Caco-2 (cell line): ENCODE results near the gene PRLHR. TPM values are rescaled to one million over a fixed set of nuclear protein-coding genes. Genes with fewer than 3 reads are reported as not detected.

Source experiments
- BruUV-seq: library from RNA; stranded (reverse); fragments of 400-500 nt; replicated peaks from 2 replicates; lab custom pipeline; 2021; lab: Mats Ljungman, UMichigan
- CTCF ChIA-PET: fragments of 300-600 bp; sonication (Branson Sonifier 250); formaldehyde crosslinking; loops from one replicate; lab custom pipeline; 2022; ENCODE audit warnings: antibody characterized with exemption; lab: Charles Lee
- POLR2A ChIA-PET: fragments of 300-600 bp; sonication (Branson Sonifier 250); formaldehyde crosslinking; loops from one replicate; lab custom pipeline; 2022; ENCODE audit warnings: antibody characterized with exemption; lab: Charles Lee
- DNase-seq, 2 experiments: peaks; one replicate each; pipeline versions ENCODE4 v3.0.0 to v3.0.0-alpha.2; 2020 to 2022
- H3K27me3 ChIP-seq: replicated peaks from 2 replicates; pipeline ENCODE4 v1.6.0; 2011; ENCODE audit warnings: low read length; ENCODE audit not compliant: control insufficient read depth, insufficient read depth
- H3K36me3 ChIP-seq: 2 replicates; pipeline ENCODE4 v1.5.1; 2011; ENCODE audit warnings: low read length; ENCODE audit not compliant: control insufficient read depth, insufficient read depth
- H3K4me1 ChIP-seq: fragments of 250-450 bp; sonication (Bioruptor Pico); 2 replicates; pipeline ENCODE4 v1.5.1; 2020; ENCODE audit warnings: mild to moderate bottlenecking
- H3K4me3 ChIP-seq: 2 replicates; pipeline ENCODE4 v1.5.1; 2011; ENCODE audit warnings: low read depth, mild to moderate bottlenecking, control low read depth, low read length
- H3K9me3 ChIP-seq: fragments of 250-450 bp; sonication (Bioruptor Pico); 2 replicates; pipeline ENCODE4 v1.5.1; 2020; ENCODE audit warnings: mild to moderate bottlenecking, moderate library complexity
- H3K27ac Mint-ChIP-seq: one replicate; pipeline ENCODE4 v1.8.0; 2022; ENCODE audit warnings: mixed read lengths; ENCODE audit not compliant: unreplicated experiment
- H3K27me3 Mint-ChIP-seq: one replicate; pipeline ENCODE4 v1.8.0; 2022; ENCODE audit warnings: mixed read lengths; ENCODE audit not compliant: insufficient read depth, unreplicated experiment
- H3K36me3 Mint-ChIP-seq: one replicate; pipeline ENCODE4 v1.8.0; 2022; ENCODE audit warnings: mild to moderate bottlenecking, mixed read lengths; ENCODE audit not compliant: insufficient read depth, unreplicated experiment
- H3K4me1 Mint-ChIP-seq: one replicate; pipeline ENCODE4 v1.8.0; 2022; ENCODE audit warnings: low read depth, mixed read lengths; ENCODE audit not compliant: unreplicated experiment
- H3K4me3 Mint-ChIP-seq: one replicate; pipeline ENCODE4 v1.8.0; 2022; ENCODE audit warnings: mild to moderate bottlenecking, moderate library complexity, mixed read lengths; ENCODE audit not compliant: unreplicated experiment
- H3K9me3 Mint-ChIP-seq: one replicate; pipeline ENCODE4 v1.8.0; 2022; ENCODE audit warnings: mixed read lengths; ENCODE audit not compliant: unreplicated experiment
- CTCF ChIP-seq, 2 experiments: fragments of 200-600 bp in 1 of 2; IDR thresholded peaks; 1 replicate in 1 of 2; 2 replicates in 1 of 2; pipeline versions ENCODE4 v1.5.1 to v1.8.0; 2011 to 2022; ENCODE audit warnings: antibody characterized with exemption in 1 of 2, control low read depth in 1 of 2, inconsistent platforms in 1 of 2, low read depth in 1 of 2, low read length in 1 of 2, mild to moderate bottlenecking in 1 of 2, moderate library complexity in 1 of 2; ENCODE audit not compliant: insufficient read depth in 1 of 2, severe bottlenecking in 1 of 2, unreplicated experiment in 1 of 2
- intact Hi-C: fragments of 100-400 bp; cut with micrococcal nuclease; formaldehyde crosslinking; loops from one replicate; pipeline ENCODE4 v1.10.0; 2022; ENCODE audit not compliant: unreplicated experiment
- total RNA-seq: library from RNA; stranded (reverse); gene quantifications from 2 replicates; pipeline ENCODE4 v1.2.3, GENCODE V29; 2022

Gene PRLHR
- total RNA-seq, 1 experiment from 2014 or later: not detected

DNA sequence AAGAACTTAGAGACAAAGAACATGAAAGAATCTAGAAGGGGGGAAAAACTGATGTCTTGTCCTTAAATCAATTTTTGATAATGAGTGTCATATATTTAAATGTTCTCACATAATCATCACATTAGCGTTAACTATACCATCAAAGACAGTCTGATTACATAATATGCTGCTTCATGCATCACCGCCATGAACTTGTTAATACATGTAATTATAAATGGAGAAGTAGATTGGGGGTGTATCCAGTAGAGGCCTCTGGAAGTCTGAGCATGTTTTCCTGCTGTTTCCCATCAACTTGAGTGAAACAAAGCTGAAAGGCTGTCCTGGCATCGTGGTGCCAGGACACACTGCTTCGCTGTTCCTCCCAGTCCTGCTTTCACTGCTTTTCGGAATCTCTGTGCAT lies 48.2 kb downstream of the PRLHR start:
- H3K36me3 Mint-ChIP-seq: no peaks in the 10 kb centered on the region
- no peak for TF ChIP-seq CTCF (IDR thresholded peaks at IDR 0.05; ENCODE audit: insufficient read depth in 1 of 2, low read depth in 1 of 2, low read length in 1 of 2, severe bottlenecking in 1 of 2, unreplicated experiment in 1 of 2)
- intact Hi-C loops: no loop called here
- no peaks in the 10 kb centered on the region for H3K4me1 Mint-ChIP-seq
- ChIA-PET POLR2A (no interaction called here), CTCF (no interaction called here)
- no peaks in the 10 kb centered on the region for H3K4me1 ChIP-seq
- no peaks in the 10 kb centered on the region for H3K36me3 ChIP-seq
- no TSS peak for BruUV-seq
- no peaks in the 10 kb centered on the region for H3K9me3 ChIP-seq
- H3K27ac Mint-ChIP-seq: no peak overlapping the region
- H3K9me3 Mint-ChIP-seq: no peaks in the 10 kb centered on the region
- no peak overlapping the region for H3K4me3 Mint-ChIP-seq
- no peak overlapping the region for H3K4me3 ChIP-seq
- DNase-seq: no peak
- peaks cover 1% of the 10 kb centered on the region; the same call in 1 of the 2 replicates for H3K27me3 ChIP-seq
- H3K27me3 Mint-ChIP-seq: peaks cover 22% of the 10 kb centered on the region

DNA sequence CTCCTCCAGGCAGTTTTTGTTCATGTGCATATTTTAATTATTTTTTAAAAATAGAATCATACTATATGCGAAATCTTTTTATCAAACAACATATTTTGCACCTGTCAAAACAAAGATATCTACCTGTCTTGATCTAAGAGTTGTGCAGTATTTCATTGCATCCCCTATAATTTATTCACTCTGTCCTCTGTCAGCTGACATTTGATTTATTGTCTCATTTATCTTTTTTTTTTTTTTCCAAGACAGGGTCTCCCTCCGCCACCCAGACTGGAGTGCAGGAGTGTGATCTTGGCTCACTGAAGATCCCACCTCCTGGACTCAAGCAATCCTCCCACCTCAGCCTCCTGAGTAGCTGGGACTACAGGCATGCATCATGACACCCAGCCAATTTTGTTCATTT lies 49.0 kb downstream of the PRLHR start:
- Mint-ChIP-seq H3K27ac (no peak overlapping the region), H3K4me1 (no peaks in the 10 kb centered on the region), H3K27me3 (peaks cover 18% of the 10 kb centered on the region), H3K4me3 (no peak overlapping the region), H3K36me3 (no peaks in the 10 kb centered on the region), H3K9me3 (no peaks in the 10 kb centered on the region)
- intact Hi-C loops: no loop called here
- TF ChIP-seq CTCF (IDR thresholded peaks at IDR 0.05; ENCODE audit: insufficient read depth in 1 of 2, low read depth in 1 of 2, low read length in 1 of 2, severe bottlenecking in 1 of 2, unreplicated experiment in 1 of 2): no peak
- Histone ChIP-seq H3K9me3 (no peaks in the 10 kb centered on the region), H3K27me3 (peaks cover 1% of the 10 kb centered on the region; the same call in 1 of the 2 replicates), H3K4me1 (no peaks in the 10 kb centered on the region), H3K36me3 (no peaks in the 10 kb centered on the region), H3K4me3 (no peak overlapping the region)
- DNase-seq: no peak
- POLR2A ChIA-PET: no interaction called here
- CTCF ChIA-PET: no interaction called here
- no TSS peak for BruUV-seq

GRCh38 chr10:118545381-118545780 lies 50.1 kb downstream of the PRLHR start:
- Histone ChIP-seq H3K36me3 (no peaks in the 10 kb centered on the region), H3K4me1 (no peaks in the 10 kb centered on the region), H3K4me3 (no peak overlapping the region), H3K27me3 (peaks cover 1% of the 10 kb centered on the region; the same call in 1 of the 2 replicates), H3K9me3 (no peaks in the 10 kb centered on the region)
- Mint-ChIP-seq H3K27me3 (peaks cover 17% of the 10 kb centered on the region), H3K9me3 (no peaks in the 10 kb centered on the region), H3K4me1 (no peaks in the 10 kb centered on the region), H3K27ac (no peak overlapping the region), H3K4me3 (no peak overlapping the region), H3K36me3 (no peaks in the 10 kb centered on the region)
- no peak for TF ChIP-seq CTCF (IDR thresholded peaks at IDR 0.05; ENCODE audit: insufficient read depth in 1 of 2, low read depth in 1 of 2, low read length in 1 of 2, severe bottlenecking in 1 of 2, unreplicated experiment in 1 of 2)
- DNase-seq: no peak
- ChIA-PET CTCF (no interaction called here), POLR2A (no interaction called here)
- no TSS peak for BruUV-seq
- intact Hi-C loops: loop anchor here (2.0 kb wide), 1 partner anchor 87 kb away; no protein-coding TSS in a partner anchor
